ENCODE measurements around the gene C1S. TPM values are rescaled to one million over a fixed set of nuclear protein-coding genes. Genes with fewer than 3 reads are reported as not detected.

The C1S gene
- total RNA-seq, 2 experiments from 2014 or later, result 1.7 TPM

Other genes starting within 250 kb of the C1S start
- gene GPR162, start 238.9 kb upstream of the C1S start, total RNA-seq, result 1 to 10 TPM; 2.0 to 2.1 TPM
- 1 to 10 TPM; 2.1 to 2.3 TPM for gene P3H3, start 232.3 kb upstream of the C1S start, total RNA-seq
- 1 to 10 TPM in 1 of 2 experiments, under 1 TPM in 1; 0.50 to 1.1 TPM for gene GNB3, start 219.8 kb upstream of the C1S start, total RNA-seq
- gene CDCA3, start 209.4 kb upstream of the C1S start, total RNA-seq, result 10 to 100 TPM; 74.6 to 83.8 TPM
- gene USP5, start 208.6 kb upstream of the C1S start, total RNA-seq, result 100 to 1,000 TPM; 109 to 112 TPM
- gene TPI1, start 193.2 kb upstream of the C1S start, total RNA-seq, result 1,000 to 10,000 TPM; 1,714 to 1,776 TPM
- 1 to 10 TPM; 2.2 to 2.6 TPM for gene SPSB2, start 187.4 kb upstream of the C1S start, total RNA-seq
- gene LRRC23, start 155.9 kb upstream of the C1S start, total RNA-seq, result 1 to 10 TPM; 4.6 to 5.3 TPM
- gene ENO2, start 146.1 kb upstream of the C1S start, total RNA-seq, result 100 to 1,000 TPM; 315 to 330 TPM
- gene ATN1, start 132.8 kb upstream of the C1S start, total RNA-seq, result 10 to 100 TPM; 26.4 to 28.5 TPM
- gene RNU7-1, start 116.9 kb upstream of the C1S start, total RNA-seq, result not detected
- gene C12orf57, start 116.7 kb upstream of the C1S start, total RNA-seq, result 100 to 1,000 TPM; 226 to 244 TPM
- 100 to 1,000 TPM; 485 to 489 TPM for gene PTPN6, start 109.4 kb upstream of the C1S start, total RNA-seq
- 100 to 1,000 TPM; 419 to 428 TPM for gene PHB2, start 90.1 kb upstream of the C1S start, total RNA-seq
- 10 to 100 TPM; 88.6 to 97.8 TPM for gene EMG1, start 89.8 kb upstream of the C1S start, total RNA-seq
- gene LPCAT3, start 42.2 kb upstream of the C1S start, total RNA-seq, result 10 to 100 TPM; 17.3 to 18.1 TPM
- gene C1R, start 31.7 kb downstream of the C1S start, total RNA-seq, result 1 to 10 TPM in 1 of 2 experiments, under 1 TPM in 1; 0.97 to 2.4 TPM
- 10 to 100 TPM; 10.5 to 11.8 TPM for gene C1RL, start 48.5 kb downstream of the C1S start, total RNA-seq
- gene RBP5, start 68.2 kb downstream of the C1S start, total RNA-seq, result not detected
- 10 to 100 TPM; 29.0 to 30.8 TPM for gene CLSTN3, start 69.7 kb downstream of the C1S start, total RNA-seq
- gene PEX5, start 129.0 kb downstream of the C1S start, total RNA-seq, result 10 to 100 TPM; 39.0 to 41.8 TPM
- gene ACSM4, start 243.4 kb downstream of the C1S start, total RNA-seq, result not detected